22Rv1 (cell line): ENCODE results near the gene RHBDD3.

Experiments used
- H3K27ac ChIP-seq: fragments of 450-650 bp; 2 replicates; pipeline ENCODE4 v1.5.1; 2017
- CTCF ChIP-seq: fragments of 450-650 bp; IDR thresholded peaks from 2 replicates; pipeline ENCODE4 v1.5.1; 2017; ENCODE audit warnings: mild to moderate bottlenecking
- ZFX ChIP-seq: fragments of 450-650 bp; IDR thresholded peaks from 2 replicates; pipeline ENCODE4 v1.6.1; 2017; ENCODE audit warnings: antibody characterized with exemption, borderline replicate concordance

RHBDD3 gene

GRCh38 chr22:29302402-29302680, 34.6 kb upstream of the RHBDD3 start:
- H3K27ac ChIP-seq, result peak overlapping the region; percentile 37
- TF ChIP-seq CTCF (no peak), ZFX (no peak)

- no peak for TF ChIP-seq ZFX
- no peak for TF ChIP-seq CTCF
- peak overlapping the region; percentile 37 for H3K27ac ChIP-seq
Observed at GRCh38 chr22:29301716-29302401, 34.1 kb upstream of the RHBDD3 start.

GRCh38 chr22:29300807-29301601, 33.2 kb upstream of the RHBDD3 start:
- H3K27ac ChIP-seq, result peak overlapping the region; percentile 37; the same call in 1 of the 2 replicates
- TF ChIP-seq CTCF (no peak), ZFX (no peak)

GRCh38 chr22:29300467-29300806, 32.7 kb upstream of the RHBDD3 start:
- no peak for TF ChIP-seq ZFX
- TF ChIP-seq CTCF, result no peak
- peak overlapping the region; percentile 37; the same call in 1 of the 2 replicates for H3K27ac ChIP-seq

GRCh38 chr22:29299136-29299900, 31.5 kb upstream of the RHBDD3 start:
- TF ChIP-seq CTCF (no peak), ZFX (no peak)
- 0 out of 2 replicates have a peak overlapping the region, but pooled peaks have one; percentile 12 for H3K27ac ChIP-seq

GRCh38 chr22:29298641-29299040, 30.9 kb upstream of the RHBDD3 start:
- TF ChIP-seq CTCF (no peak), ZFX (no peak)
- no peak overlapping the region for H3K27ac ChIP-seq
